Measurements from ENCODE around the gene MLLT1. TPM values are rescaled to one million over a fixed set of nuclear protein-coding genes. Genes with fewer than 3 reads are reported as not detected.

Gene MLLT1
- total and polyA plus RNA-seq, 10 of the 15 experiments (the other 5 are each of a cell fraction or from before 2014, with no cell fraction given) = 0.16 to 61.1 (median 8.5) TPM

DNA sequence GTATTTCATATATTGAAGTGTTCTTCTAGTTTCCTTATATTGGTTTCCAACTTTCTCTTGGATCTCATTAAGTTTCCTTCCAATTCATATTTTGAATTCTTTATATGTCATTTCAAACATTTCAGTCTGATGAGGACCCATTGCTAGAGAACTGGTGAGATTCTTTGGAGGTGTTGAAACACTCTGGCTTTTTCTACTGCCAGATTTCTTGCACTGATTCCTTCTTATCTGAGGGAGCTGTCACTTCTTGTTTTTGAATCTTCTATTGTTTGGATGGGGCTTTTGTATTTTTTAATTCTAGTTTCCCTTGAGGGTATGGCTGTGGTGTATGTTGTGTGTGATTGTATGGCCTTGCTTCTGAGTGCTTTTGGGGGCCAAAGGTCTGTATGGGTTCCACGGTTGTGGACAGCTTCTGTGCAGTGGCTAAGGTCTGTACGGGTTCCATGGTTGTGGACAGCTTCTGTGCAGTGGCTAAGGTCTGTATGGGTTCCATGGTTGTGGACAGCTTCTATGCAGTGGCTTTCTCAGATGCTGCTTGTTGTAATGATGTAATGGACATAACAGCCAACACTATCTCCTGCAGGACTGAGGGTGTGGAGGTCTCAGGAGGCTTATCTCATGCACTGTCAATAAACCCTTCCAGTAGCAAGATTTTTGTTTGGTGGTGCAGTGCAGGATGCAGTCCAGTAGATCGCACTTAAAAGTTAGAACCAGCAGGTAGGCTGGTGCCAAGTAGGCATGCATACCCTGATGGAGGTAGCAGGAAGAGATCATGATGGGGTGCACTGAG lies 107.5 kb downstream of the MLLT1 start (continued):
- TF ChIP-seq, protein P1, sequence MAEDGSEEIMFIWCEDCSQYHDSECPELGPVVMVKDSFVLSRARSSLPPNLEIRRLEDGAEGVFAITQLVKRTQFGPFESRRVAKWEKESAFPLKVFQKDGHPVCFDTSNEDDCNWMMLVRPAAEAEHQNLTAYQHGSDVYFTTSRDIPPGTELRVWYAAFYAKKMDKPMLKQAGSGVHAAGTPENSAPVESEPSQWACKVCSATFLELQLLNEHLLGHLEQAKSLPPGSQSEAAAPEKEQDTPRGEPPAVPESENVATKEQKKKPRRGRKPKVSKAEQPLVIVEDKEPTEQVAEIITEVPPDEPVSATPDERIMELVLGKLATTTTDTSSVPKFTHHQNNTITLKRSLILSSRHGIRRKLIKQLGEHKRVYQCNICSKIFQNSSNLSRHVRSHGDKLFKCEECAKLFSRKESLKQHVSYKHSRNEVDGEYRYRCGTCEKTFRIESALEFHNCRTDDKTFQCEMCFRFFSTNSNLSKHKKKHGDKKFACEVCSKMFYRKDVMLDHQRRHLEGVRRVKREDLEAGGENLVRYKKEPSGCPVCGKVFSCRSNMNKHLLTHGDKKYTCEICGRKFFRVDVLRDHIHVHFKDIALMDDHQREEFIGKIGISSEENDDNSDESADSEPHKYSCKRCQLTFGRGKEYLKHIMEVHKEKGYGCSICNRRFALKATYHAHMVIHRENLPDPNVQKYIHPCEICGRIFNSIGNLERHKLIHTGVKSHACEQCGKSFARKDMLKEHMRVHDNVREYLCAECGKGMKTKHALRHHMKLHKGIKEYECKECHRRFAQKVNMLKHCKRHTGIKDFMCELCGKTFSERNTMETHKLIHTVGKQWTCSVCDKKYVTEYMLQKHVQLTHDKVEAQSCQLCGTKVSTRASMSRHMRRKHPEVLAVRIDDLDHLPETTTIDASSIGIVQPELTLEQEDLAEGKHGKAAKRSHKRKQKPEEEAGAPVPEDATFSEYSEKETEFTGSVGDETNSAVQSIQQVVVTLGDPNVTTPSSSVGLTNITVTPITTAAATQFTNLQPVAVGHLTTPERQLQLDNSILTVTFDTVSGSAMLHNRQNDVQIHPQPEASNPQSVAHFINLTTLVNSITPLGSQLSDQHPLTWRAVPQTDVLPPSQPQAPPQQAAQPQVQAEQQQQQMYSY (CRISPR knock-in tag; IDR thresholded peaks at IDR 0.05) = no peak
- TF ChIP-seq, protein P2, sequence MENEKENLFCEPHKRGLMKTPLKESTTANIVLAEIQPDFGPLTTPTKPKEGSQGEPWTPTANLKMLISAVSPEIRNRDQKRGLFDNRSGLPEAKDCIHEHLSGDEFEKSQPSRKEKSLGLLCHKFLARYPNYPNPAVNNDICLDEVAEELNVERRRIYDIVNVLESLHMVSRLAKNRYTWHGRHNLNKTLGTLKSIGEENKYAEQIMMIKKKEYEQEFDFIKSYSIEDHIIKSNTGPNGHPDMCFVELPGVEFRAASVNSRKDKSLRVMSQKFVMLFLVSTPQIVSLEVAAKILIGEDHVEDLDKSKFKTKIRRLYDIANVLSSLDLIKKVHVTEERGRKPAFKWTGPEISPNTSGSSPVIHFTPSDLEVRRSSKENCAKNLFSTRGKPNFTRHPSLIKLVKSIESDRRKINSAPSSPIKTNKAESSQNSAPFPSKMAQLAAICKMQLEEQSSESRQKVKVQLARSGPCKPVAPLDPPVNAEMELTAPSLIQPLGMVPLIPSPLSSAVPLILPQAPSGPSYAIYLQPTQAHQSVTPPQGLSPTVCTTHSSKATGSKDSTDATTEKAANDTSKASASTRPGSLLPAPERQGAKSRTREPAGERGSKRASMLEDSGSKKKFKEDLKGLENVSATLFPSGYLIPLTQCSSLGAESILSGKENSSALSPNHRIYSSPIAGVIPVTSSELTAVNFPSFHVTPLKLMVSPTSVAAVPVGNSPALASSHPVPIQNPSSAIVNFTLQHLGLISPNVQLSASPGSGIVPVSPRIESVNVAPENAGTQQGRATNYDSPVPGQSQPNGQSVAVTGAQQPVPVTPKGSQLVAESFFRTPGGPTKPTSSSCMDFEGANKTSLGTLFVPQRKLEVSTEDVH (IDR thresholded peaks at IDR 0.05; ENCODE audit: low read depth, partially characterized antibody) = no peak
- TF ChIP-seq PAX8 (IDR thresholded peaks at IDR 0.05) (no peak), YY1 (IDR thresholded peaks at IDR 0.05; ENCODE audit: low read depth, low read length) (no peak)
- TF ChIP-seq, protein P3, sequence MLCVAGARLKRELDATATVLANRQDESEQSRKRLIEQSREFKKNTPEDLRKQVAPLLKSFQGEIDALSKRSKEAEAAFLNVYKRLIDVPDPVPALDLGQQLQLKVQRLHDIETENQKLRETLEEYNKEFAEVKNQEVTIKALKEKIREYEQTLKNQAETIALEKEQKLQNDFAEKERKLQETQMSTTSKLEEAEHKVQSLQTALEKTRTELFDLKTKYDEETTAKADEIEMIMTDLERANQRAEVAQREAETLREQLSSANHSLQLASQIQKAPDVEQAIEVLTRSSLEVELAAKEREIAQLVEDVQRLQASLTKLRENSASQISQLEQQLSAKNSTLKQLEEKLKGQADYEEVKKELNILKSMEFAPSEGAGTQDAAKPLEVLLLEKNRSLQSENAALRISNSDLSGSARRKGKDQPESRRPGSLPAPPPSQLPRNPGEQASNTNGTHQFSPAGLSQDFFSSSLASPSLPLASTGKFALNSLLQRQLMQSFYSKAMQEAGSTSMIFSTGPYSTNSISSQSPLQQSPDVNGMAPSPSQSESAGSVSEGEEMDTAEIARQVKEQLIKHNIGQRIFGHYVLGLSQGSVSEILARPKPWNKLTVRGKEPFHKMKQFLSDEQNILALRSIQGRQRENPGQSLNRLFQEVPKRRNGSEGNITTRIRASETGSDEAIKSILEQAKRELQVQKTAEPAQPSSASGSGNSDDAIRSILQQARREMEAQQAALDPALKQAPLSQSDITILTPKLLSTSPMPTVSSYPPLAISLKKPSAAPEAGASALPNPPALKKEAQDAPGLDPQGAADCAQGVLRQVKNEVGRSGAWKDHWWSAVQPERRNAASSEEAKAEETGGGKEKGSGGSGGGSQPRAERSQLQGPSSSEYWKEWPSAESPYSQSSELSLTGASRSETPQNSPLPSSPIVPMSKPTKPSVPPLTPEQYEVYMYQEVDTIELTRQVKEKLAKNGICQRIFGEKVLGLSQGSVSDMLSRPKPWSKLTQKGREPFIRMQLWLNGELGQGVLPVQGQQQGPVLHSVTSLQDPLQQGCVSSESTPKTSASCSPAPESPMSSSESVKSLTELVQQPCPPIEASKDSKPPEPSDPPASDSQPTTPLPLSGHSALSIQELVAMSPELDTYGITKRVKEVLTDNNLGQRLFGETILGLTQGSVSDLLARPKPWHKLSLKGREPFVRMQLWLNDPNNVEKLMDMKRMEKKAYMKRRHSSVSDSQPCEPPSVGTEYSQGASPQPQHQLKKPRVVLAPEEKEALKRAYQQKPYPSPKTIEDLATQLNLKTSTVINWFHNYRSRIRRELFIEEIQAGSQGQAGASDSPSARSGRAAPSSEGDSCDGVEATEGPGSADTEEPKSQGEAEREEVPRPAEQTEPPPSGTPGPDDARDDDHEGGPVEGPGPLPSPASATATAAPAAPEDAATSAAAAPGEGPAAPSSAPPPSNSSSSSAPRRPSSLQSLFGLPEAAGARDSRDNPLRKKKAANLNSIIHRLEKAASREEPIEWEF (IDR thresholded peaks at IDR 0.05; ENCODE audit: insufficient replicate concordance, low read depth, low read length) = no peak
- TF ChIP-seq, protein P4, sequence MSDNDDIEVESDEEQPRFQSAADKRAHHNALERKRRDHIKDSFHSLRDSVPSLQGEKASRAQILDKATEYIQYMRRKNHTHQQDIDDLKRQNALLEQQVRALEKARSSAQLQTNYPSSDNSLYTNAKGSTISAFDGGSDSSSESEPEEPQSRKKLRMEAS (IDR thresholded peaks at IDR 0.05; ENCODE audit: low read depth, low read length) = no peak
